Fibroblast of villous mesenchyme (primary cell): ENCODE results near the gene ATF4. TPM values are rescaled to one million over a fixed set of nuclear protein-coding genes. Genes with fewer than 3 reads are reported as not detected.

Source experiments
- DNase-seq: peaks from one replicate; pipeline ENCODE4 v3.0.0-alpha.2; 2010; ENCODE audit warnings: low read depth
- H3K4me3 ChIP-seq: 2 replicates; pipeline ENCODE4 v1.5.1; 2011; ENCODE audit warnings: low read depth, mild to moderate bottlenecking, low read length
- CTCF ChIP-seq: IDR thresholded peaks from 2 replicates; pipeline ENCODE4 v1.5.1; 2012; ENCODE audit warnings: low read depth, mild to moderate bottlenecking, low read length; ENCODE audit not compliant: insufficient read depth
- total RNA-seq: library from RNA; depleted of rRNA; stranded (reverse); fragments of >200 nt; gene quantifications from 2 replicates; pipeline ENCODE4 v1.2.3, GENCODE V29; 2012

The ATF4 gene
- total RNA-seq, 1 donor: 200 TPM

- TF ChIP-seq CTCF: peak; percentile 90
- peak; percentile 61 for DNase-seq
- H3K4me3 ChIP-seq: no peak overlapping the region
These were observed 14.4 kb downstream of the ATF4 start for GRCh38 chr22:39534591-39535356.

DNA sequence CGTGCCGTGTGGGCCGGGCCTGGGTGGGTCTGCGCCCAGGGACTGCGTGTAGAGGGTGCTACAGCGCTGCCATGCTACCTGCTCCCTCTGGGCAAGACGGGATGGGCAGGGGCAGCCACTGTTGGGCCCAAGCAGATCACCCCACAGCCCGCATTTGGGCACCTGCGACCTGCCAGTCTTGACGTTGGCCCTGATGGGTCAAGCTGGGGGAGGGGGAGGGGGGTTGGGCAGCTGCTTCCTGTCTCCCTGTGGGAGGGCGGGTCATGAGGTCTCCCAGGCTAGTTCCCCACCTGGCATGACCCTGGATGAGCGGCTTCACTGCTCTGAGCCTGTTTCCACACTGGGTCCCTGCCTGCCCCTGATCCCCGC, 15.0 kb downstream of the ATF4 start:
- no peak for TF ChIP-seq CTCF
- DNase-seq: no peak
- no peak overlapping the region for H3K4me3 ChIP-seq

- DNase-seq: no peak
- no peak overlapping the region for H3K4me3 ChIP-seq
- no peak for TF ChIP-seq CTCF
These were observed 15.6 kb downstream of the ATF4 start for GRCh38 chr22:39535831-39536449.

- no peak overlapping the region for H3K4me3 ChIP-seq
- DNase-seq: no peak
- no peak for TF ChIP-seq CTCF
These were observed 16.3 kb downstream of the ATF4 start for GRCh38 chr22:39536711-39537110.

GRCh38 chr22:39537975-39538374, 17.6 kb downstream of the ATF4 start:
- no peak for DNase-seq
- no peak overlapping the region for H3K4me3 ChIP-seq
- TF ChIP-seq CTCF: no peak

GRCh38 chr22:39543095-39543494, 22.7 kb downstream of the ATF4 start:
- peak; percentile 31 for DNase-seq
- H3K4me3 ChIP-seq: no peak overlapping the region
- peak; percentile 55 for TF ChIP-seq CTCF
